22Rv1 (cell line): Measurements from ENCODE around the gene RYR2.

ENCODE experiments used
- H3K27ac ChIP-seq: fragments of 450-650 bp; 2 replicates; pipeline ENCODE4 v1.5.1; 2017
- CTCF ChIP-seq: fragments of 450-650 bp; IDR thresholded peaks from 2 replicates; pipeline ENCODE4 v1.5.1; 2017; ENCODE audit warnings: mild to moderate bottlenecking
- ZFX ChIP-seq: fragments of 450-650 bp; IDR thresholded peaks from 2 replicates; pipeline ENCODE4 v1.6.1; 2017; ENCODE audit warnings: antibody characterized with exemption, borderline replicate concordance

The RYR2 gene

GRCh38 chr1:237179503-237179902 lies 137.5 kb downstream of the RYR2 start:
- no peak for TF ChIP-seq CTCF
- TF ChIP-seq ZFX: no peak
- no peak overlapping the region for H3K27ac ChIP-seq

DNA sequence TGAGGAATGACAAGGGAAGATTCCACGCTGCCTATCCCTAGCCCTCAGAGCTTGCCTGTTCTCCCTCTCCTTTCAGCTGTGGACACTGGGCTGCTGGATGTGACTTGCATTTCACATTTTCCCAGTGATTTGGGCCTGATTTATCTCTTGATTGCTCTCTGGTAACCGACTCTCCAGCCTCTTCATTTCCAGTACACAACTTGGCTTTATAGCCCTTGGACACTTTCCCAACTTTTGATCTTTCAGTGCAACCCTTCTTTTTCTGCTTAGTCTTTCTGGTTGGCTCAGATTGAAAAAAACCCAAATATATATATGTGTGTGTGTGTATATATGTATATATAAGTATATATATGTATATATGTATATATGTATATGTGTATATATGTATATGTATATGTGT lies 138.3 kb downstream of the RYR2 start:
- no peak overlapping the region for H3K27ac ChIP-seq
- TF ChIP-seq ZFX (no peak), CTCF (no peak)

DNA sequence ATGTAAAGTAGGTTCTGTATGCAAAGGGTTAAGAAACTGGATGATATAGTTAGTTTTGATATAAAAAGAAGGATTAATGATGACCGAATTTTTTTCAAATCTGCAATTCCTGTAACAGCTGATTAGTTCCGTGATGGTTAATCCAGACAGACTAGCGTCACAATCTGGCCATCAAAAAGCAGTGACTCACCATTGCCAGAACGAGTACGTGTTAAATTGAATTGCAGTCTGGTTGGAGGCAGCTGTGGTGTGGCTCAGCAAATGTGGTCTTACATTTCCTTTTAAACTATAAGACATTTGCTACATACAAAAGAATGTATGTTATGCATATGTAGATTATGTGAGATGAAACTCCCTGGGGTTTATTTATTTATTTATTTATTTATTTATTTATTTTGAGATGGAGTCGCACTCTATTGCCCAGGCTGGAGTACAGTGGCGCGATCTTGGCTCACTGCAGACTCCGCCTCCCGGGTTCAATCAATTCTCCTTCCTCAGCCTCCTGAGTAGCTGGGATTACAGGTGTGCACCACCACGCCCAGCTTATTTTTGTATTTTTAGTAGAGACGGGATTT lies 139.8 kb downstream of the RYR2 start:
- no peak overlapping the region for H3K27ac ChIP-seq
- TF ChIP-seq CTCF (no peak), ZFX (no peak)

GRCh38 chr1:237183963-237184540 lies 142.1 kb downstream of the RYR2 start:
- no peak overlapping the region for H3K27ac ChIP-seq

DNA sequence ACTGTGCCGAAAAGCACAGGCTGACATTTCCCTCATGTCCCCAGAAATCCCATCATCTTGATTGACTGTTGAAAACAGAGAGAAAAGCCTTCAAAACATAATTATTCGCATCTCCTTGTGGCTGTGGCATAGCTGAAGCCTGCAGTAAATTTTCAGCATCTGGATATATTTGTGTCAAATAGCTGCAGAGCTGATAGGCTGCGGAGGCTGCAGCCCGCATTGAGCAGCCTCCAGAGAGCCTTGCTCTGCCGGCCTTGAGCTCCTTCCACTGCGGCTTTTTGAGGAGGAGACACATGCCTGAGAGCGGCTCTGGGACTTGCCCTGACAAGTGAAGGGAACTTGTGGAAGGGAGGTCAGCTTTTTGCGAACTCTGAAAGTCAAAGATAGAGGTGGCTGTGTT lies 144.7 kb downstream of the RYR2 start:
- no peak overlapping the region for H3K27ac ChIP-seq
- TF ChIP-seq CTCF (no peak), ZFX (no peak)

More at GRCh38 chr1:237183963-237184540, 142.1 kb downstream of the RYR2 start:
- TF ChIP-seq ZFX: no peak
- no peak for TF ChIP-seq CTCF

GRCh38 chr1:237187842-237188241 lies 145.9 kb downstream of the RYR2 start:
- no peak overlapping the region for H3K27ac ChIP-seq
- TF ChIP-seq CTCF (no peak), ZFX (no peak)

DNA sequence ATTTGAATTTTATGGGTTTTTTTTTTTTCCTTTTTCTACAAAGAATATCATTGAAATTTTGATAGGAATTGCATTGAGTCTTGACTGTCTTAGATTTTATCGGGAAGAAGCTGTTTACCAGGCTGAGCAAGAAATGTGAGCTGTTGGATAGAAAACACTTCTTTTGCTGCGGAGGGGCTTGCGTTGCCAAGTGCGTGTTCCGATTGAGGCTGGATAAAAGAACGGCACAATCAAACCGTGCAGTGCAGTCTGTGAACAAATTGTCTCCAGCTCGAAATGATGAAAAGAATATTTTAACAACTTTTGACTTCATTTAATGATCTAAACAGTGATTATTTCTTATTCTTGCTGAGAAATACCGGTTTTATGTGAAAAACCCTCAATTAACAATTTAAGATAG lies 149.4 kb downstream of the RYR2 start:
- no peak overlapping the region for H3K27ac ChIP-seq
- no peak for TF ChIP-seq ZFX
- TF ChIP-seq CTCF: no peak
